ENCODE data around the gene MYO18B.

DNA sequence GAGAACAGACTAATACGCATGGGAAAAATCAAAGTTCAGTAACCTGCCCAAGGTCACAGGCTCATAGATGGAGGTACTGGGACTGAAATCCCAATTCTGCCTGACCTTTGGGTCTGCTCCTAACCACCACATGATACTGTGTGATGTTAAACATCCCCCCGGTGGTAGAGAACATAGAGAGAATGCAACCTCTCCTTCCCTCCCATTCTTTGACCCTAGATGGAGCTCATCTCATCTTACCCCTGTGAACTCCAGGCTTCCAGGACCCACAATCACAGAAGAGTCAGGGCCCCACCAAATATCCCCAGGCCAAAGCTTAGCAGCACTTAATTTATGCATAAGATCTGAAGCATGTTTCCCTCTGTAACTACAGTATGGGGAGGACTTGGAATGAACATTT is 198.5 kb downstream of the MYO18B start:
- TF ChIP-seq YY1 (IDR thresholded peaks at IDR 0.05; ENCODE audit: insufficient read depth, insufficient read length) (no peak), SUZ12 (IDR thresholded peaks at IDR 0.05; ENCODE audit: extremely low read depth, insufficient read depth, insufficient read length) (no peak)
